Measurements from ENCODE around the gene TOP3B.
A peak's percentile ranks its signal among the peaks of the same experiment; 100 is the strongest.

TOP3B gene

DNA sequence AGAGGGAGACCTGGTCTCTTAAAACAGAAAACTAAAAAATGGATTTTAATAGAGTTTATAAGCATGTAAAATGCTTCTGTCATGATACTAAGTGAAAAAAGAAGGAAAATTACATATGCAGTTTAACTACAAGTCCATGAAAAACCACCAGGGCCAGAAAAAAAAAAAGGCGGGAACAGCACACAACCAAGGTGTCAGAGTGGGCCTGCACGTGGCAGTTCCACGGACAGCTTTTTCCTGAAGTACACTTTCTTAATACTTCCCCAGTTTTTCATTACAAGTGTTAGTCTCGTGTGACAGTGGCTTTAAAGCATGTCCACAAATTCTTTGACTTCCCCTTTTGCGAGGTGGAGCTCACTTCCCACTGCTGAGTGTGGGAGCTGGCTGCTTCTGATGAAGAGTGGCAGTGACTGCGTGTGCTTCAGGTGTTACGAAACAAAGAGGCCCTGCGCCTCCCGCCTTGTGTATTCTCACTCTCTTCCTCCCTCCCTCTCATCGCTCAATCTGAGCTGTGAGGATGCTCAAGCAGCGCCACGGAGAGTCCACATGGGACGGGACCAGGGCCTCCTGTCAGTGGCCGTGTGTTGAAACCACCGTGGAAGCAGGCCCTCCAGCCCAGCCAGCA is 46.3 kb downstream of the TOP3B start:
- intact Hi-C loops (cut with DNase I; ENCODE audit: low total_unique reads): loop anchor here (5.0 kb wide), 1 partner anchor 1311 kb away; no protein-coding TSS in a partner anchor
- TF ChIP-seq, protein P1, sequence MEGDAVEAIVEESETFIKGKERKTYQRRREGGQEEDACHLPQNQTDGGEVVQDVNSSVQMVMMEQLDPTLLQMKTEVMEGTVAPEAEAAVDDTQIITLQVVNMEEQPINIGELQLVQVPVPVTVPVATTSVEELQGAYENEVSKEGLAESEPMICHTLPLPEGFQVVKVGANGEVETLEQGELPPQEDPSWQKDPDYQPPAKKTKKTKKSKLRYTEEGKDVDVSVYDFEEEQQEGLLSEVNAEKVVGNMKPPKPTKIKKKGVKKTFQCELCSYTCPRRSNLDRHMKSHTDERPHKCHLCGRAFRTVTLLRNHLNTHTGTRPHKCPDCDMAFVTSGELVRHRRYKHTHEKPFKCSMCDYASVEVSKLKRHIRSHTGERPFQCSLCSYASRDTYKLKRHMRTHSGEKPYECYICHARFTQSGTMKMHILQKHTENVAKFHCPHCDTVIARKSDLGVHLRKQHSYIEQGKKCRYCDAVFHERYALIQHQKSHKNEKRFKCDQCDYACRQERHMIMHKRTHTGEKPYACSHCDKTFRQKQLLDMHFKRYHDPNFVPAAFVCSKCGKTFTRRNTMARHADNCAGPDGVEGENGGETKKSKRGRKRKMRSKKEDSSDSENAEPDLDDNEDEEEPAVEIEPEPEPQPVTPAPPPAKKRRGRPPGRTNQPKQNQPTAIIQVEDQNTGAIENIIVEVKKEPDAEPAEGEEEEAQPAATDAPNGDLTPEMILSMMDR (IDR thresholded peaks at IDR 0.05): no peak
- no peaks in the 10 kb centered on the region for H3K9me3 ChIP-seq
- DNase-seq: peak; percentile 60 to 74
- H3K4me1 ChIP-seq: peaks cover 7 to 36% (median 28%) of the 10 kb centered on the region in 4 donors
- no peaks in the 10 kb centered on the region for H3K27me3 ChIP-seq
- H3K4me3 ChIP-seq: no peak overlapping the region
- H3K36me3 ChIP-seq: peaks cover 3 to 40% (median 22%) of the 10 kb centered on the region in 3 donors
- peak overlapping the region; percentile 87 to 89 for H3K27ac ChIP-seq

DNA sequence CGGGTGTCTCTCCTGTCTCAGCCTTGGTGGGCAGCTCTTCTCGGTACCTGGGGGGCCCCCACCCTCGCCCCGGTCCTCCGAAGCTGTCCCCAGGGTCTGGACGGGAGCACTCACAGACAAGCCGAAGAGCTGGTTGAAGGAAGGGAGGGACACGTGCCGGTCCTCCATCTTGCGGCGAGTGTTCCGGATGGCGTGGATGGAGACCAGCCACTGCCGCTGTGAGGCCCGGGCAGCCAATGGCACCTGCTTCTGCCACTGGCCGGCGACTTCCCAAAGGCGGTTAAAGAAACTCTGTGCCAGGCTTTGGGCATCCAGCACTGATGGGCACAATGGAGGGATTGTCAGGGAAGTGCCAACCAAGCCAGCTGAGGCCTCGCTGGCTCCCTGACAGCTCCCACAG is 48.7 kb downstream of the TOP3B start:
- H3K9me3 ChIP-seq: no peaks in the 10 kb centered on the region
- intact Hi-C loops (cut with DNase I; ENCODE audit: low total_unique reads): no loop called here
- H3K4me1 ChIP-seq: peaks cover 7 to 23% (median 22%) of the 10 kb centered on the region in 4 donors
- peaks cover 19 to 57% (median 45%) of the 10 kb centered on the region in 3 donors for H3K36me3 ChIP-seq
- H3K4me3 ChIP-seq: no peak overlapping the region
- TF ChIP-seq, protein P1 (IDR thresholded peaks at IDR 0.05): no peak
- H3K27me3 ChIP-seq: no peaks in the 10 kb centered on the region
- no peak overlapping the region for H3K27ac ChIP-seq
- no peak for DNase-seq

DNA sequence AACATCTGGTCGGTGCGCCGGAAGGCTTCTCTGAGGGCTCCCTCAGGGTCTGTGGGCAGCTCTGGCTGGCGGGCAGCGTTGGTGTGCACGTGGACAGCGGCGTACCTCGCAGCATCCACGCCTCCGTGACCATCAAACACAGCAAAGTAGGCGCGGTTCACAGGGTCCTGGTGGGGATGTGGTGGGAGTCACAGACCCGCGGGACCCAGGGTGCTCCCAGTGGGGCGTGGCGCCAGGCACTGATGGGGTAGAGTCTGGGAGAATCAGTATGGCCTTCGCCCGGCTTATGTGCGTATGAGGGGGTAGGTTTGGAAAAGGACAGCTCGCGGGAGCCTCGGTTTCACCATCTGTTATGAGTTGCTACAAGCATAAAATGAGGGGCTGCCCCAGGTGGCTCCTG is 49.2 kb downstream of the TOP3B start:
- TF ChIP-seq, protein P1 (IDR thresholded peaks at IDR 0.05): no peak

DNA sequence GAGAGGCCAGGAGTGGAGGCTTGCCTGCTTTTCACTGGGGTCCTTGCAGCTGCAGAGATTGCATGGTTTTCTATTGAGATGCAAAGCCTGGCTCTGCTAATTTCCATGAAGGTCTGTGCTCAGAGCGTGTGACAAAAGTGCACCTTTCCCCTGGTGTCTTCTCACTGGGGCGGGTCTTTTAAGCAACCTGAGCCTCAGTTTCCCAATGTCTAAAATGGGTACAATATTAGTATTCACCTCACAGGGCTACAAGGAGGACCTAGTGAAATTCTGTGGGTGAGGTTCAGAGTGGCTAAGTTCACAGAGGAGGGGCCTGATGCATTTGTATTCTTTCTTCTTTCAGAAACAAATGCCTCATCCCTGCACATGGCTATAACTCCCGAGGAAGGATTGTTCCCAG is 50.2 kb downstream of the TOP3B start:
- Histone ChIP-seq H3K9me3 (no peaks in the 10 kb centered on the region), H3K36me3 (peaks cover 21 to 65% (median 56%) of the 10 kb centered on the region in 3 donors), H3K27me3 (no peaks in the 10 kb centered on the region), H3K4me1 (peaks cover 2 to 13% (median 11%) of the 10 kb centered on the region in 4 donors), H3K4me3 (no peak overlapping the region), H3K27ac (no peak overlapping the region)
- TF ChIP-seq, protein P1 (IDR thresholded peaks at IDR 0.05): no peak
- no peak for DNase-seq
- intact Hi-C loops (cut with DNase I; ENCODE audit: low total_unique reads): no loop called here

More for the DNA sequence above, 49.2 kb downstream of the TOP3B start:
- H3K27ac ChIP-seq: no peak overlapping the region
- peaks cover 7 to 19% (median 18%) of the 10 kb centered on the region in 4 donors for H3K4me1 ChIP-seq
- H3K27me3 ChIP-seq: no peaks in the 10 kb centered on the region
- H3K36me3 ChIP-seq: peaks cover 21 to 62% (median 50%) of the 10 kb centered on the region in 3 donors
- no peak overlapping the region for H3K4me3 ChIP-seq
- no peaks in the 10 kb centered on the region for H3K9me3 ChIP-seq
- no peak for DNase-seq
- intact Hi-C loops (cut with DNase I; ENCODE audit: low total_unique reads): no loop called here

DNA sequence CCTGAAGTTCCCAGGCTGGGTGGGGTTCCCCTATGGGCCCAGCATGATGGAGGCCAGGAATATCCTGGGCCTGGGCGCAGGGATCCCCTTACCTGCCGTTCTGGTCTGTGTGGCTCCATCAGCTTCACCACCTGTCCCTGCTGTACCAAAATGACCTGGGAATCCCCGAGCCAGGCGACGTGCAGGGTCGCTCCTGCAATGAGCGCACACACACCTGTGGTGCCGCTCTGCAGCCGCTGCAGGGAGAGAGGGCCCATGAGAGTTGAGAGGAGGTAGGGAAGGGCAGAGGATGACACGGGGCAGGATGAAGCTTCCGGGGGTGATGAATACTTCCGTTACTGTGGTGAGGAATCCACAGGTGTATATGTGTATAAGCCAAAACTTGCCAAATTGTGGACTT is 51.5 kb downstream of the TOP3B start:
- intact Hi-C loops (cut with DNase I; ENCODE audit: low total_unique reads): no loop called here
- Histone ChIP-seq H3K36me3 (peaks cover 21 to 78% (median 60%) of the 10 kb centered on the region in 3 donors), H3K27ac (no peak overlapping the region), H3K4me3 (no peak overlapping the region), H3K27me3 (no peaks in the 10 kb centered on the region), H3K9me3 (no peaks in the 10 kb centered on the region), H3K4me1 (peaks cover 0 to under 1% (median 0%) of the 10 kb centered on the region in 4 donors)
- no peak for DNase-seq
- TF ChIP-seq, protein P1 (IDR thresholded peaks at IDR 0.05): no peak

Data from tibial artery (tissue), 4 donors.